Ovary (tissue), 3 donors: Measurements from ENCODE around the gene MAGEB17.

Source experiments
- CTCF ChIP-seq, 3 donors: fragments of 450-650 bp in 2 of 3; fragments of 200-600 bp in 1 of 3; IDR thresholded peaks; one replicate each; pipeline versions ENCODE4 v1.5.1 to v1.8.0; 2016 to 2022; ENCODE audit warnings: antibody characterized with exemption in 3 of 3, mild to moderate bottlenecking in 1 of 3
- POLR2A ChIP-seq: fragments of 450-650 bp; IDR thresholded peaks from one replicate; pipeline ENCODE4 v1.6.1; 2017; ENCODE audit warnings: antibody characterized with exemption, mild to moderate bottlenecking, moderate library complexity
- donor health status: DM: no; HTN: no; CAD: no.

GRCh38 chrX:16162391-16162790, 4.9 kb upstream of the MAGEB17 start:
- TF ChIP-seq CTCF (IDR thresholded peaks at IDR 0.05) (no peak), POLR2A (no peak)
